GM12878 (cell line): Measurements from ENCODE around the gene ADGRD2. TPM values are rescaled to one million over a fixed set of nuclear protein-coding genes. Genes with fewer than 3 reads are reported as not detected.

Experiments used
- GABPA ChIP-seq: IDR thresholded peaks from 2 replicates; pipeline ENCODE4 v1.6.1; 2014; ENCODE audit warnings: antibody characterized with exemption, low read depth, mild to moderate bottlenecking, inconsistent platforms
- HCFC1 ChIP-seq: fragments of 150-350 bp; IDR thresholded peaks from 2 replicates; pipeline ENCODE4 v1.6.1; 2014; ENCODE audit warnings: low read length
- JUND ChIP-seq: IDR thresholded peaks from 2 replicates; pipeline ENCODE4 v1.6.1; 2012; ENCODE audit warnings: low read depth, mild to moderate bottlenecking, low read length, improper control_type of control experiment, moderate library complexity
- KDM1A ChIP-seq: fragments of 200-600 bp; sonication (generic); IDR thresholded peaks from 2 replicates; pipeline ENCODE4 v1.6.1; 2016; ENCODE audit warnings: borderline replicate concordance
- MEF2B ChIP-seq: fragments of 450-650 bp; IDR thresholded peaks from 2 replicates; pipeline ENCODE4 v1.6.1; 2018; ENCODE audit warnings: mild to moderate bottlenecking, moderate library complexity; ENCODE audit not compliant: partially characterized antibody, poor library complexity, severe bottlenecking
- POU2F2 ChIP-seq: IDR thresholded peaks from 3 replicates; pipeline ENCODE4 v1.6.1; 2011; ENCODE audit warnings: low read depth, mild to moderate bottlenecking, low read length, borderline replicate concordance
- RUNX3 ChIP-seq: IDR thresholded peaks from 2 replicates; pipeline ENCODE4 v1.6.1; 2012; ENCODE audit warnings: low read length, inconsistent platforms
- SPI1 ChIP-seq: IDR thresholded peaks from 2 replicates; pipeline ENCODE4 v1.6.1; 2011; ENCODE audit warnings: low read depth, mild to moderate bottlenecking, low read length, moderate library complexity, borderline replicate concordance; ENCODE audit not compliant: insufficient read depth
- ZNF24 ChIP-seq: fragments of 450-650 bp; IDR thresholded peaks from 2 replicates; pipeline ENCODE4 v1.6.1; 2017; ENCODE audit warnings: antibody characterized with exemption, mild to moderate bottlenecking
- ZNF384 ChIP-seq: IDR thresholded peaks from 2 replicates; pipeline ENCODE4 v1.6.1; 2012; ENCODE audit warnings: low read depth, mild to moderate bottlenecking, low read length, improper control_type of control experiment, borderline replicate concordance
- polyA plus RNA-seq, 11 experiments: library from polyadenylated mRNA; depleted of rRNA in 4 of 11; unstranded in 6 of 11; stranded (reverse) in 5 of 11; fragments of >200 nt; fragmentation: Nextera tagmentation in 4 of 11; fragmentation: Illumina TruSeq in 1 of 11; extraction: Ambion mirVana in 4 of 11; extraction: Trizol in 1 of 11; gene quantifications; 1 replicate in 1 of 11; 2 replicates in 10 of 11; pipeline versions ENCODE4 v1.2.1 to v1.2.3, GENCODE V29; 2011 to 2016; ENCODE audit warnings: inconsistent platforms in 2 of 11, missing spikeins in 2 of 11, low read depth in 1 of 11
- total RNA-seq, 4 experiments: library from RNA; depleted of rRNA in 3 of 4; stranded (reverse); fragments of >200 nt in 3 of 4; fragmentation: Illumina TruSeq in 1 of 4; extraction: Trizol in 1 of 4; gene quantifications; 2 replicates each; pipeline versions ENCODE4 v1.2.1 to v1.2.3, GENCODE V29; 2013 to 2021
- TF ChIP-seq, protein P1 (sequence below): fragments of 450-650 bp; IDR thresholded peaks from 2 replicates; pipeline ENCODE4 v1.6.1; 2016; ENCODE audit warnings: mild to moderate bottlenecking, moderate library complexity, borderline replicate concordance
- TF ChIP-seq, protein P2 (sequence below): IDR thresholded peaks from 2 replicates; pipeline ENCODE4 v1.6.1; 2011; ENCODE audit warnings: low read depth, low read length, improper control_type of control experiment, borderline replicate concordance
- TF ChIP-seq, protein P3 (sequence below): fragments of 150-350 bp; IDR thresholded peaks from 2 replicates; pipeline ENCODE4 v1.6.1; 2016; ENCODE audit warnings: low read depth, low read length
- TF ChIP-seq, protein P4 (sequence below): fragments of 450-650 bp; IDR thresholded peaks from 2 replicates; pipeline ENCODE4 v1.6.1; 2014; ENCODE audit warnings: mild to moderate bottlenecking
- TF ChIP-seq, protein P5 (sequence below): IDR thresholded peaks from 2 replicates; pipeline ENCODE4 v1.6.1; 2012; ENCODE audit warnings: low read depth, low read length, improper control_type of control experiment
- TF ChIP-seq, protein P6 (sequence below): fragments of 450-650 bp; IDR thresholded peaks from 2 replicates; pipeline ENCODE4 v1.6.1; 2018; ENCODE audit warnings: borderline replicate concordance, mild to moderate bottlenecking; ENCODE audit not compliant: partially characterized antibody

The ADGRD2 gene
- total and polyA plus RNA-seq, 10 of the 15 experiments (the other 5 are each of a cell fraction or from before 2014, with no cell fraction given): not detected

DNA sequence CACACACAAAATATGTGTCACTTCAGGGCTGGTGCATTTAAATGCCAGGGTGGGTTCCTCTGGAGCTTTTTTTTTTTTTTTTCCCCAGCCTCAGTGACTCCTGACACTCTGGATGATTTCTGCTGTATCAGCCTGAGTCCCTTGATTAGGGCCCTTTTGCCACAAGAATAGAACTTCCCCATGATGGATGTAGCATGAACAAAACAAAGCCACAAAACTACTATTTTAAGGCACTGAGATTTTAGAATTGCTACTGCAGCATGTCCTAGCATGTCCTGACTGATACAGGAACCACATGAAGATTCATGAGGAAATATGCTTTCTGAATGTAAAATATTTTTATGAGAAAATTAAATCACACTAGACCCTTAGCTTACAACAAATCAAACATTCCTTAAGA is 13.9 kb upstream of the ADGRD2 start (continued):
- TF ChIP-seq, protein P1, sequence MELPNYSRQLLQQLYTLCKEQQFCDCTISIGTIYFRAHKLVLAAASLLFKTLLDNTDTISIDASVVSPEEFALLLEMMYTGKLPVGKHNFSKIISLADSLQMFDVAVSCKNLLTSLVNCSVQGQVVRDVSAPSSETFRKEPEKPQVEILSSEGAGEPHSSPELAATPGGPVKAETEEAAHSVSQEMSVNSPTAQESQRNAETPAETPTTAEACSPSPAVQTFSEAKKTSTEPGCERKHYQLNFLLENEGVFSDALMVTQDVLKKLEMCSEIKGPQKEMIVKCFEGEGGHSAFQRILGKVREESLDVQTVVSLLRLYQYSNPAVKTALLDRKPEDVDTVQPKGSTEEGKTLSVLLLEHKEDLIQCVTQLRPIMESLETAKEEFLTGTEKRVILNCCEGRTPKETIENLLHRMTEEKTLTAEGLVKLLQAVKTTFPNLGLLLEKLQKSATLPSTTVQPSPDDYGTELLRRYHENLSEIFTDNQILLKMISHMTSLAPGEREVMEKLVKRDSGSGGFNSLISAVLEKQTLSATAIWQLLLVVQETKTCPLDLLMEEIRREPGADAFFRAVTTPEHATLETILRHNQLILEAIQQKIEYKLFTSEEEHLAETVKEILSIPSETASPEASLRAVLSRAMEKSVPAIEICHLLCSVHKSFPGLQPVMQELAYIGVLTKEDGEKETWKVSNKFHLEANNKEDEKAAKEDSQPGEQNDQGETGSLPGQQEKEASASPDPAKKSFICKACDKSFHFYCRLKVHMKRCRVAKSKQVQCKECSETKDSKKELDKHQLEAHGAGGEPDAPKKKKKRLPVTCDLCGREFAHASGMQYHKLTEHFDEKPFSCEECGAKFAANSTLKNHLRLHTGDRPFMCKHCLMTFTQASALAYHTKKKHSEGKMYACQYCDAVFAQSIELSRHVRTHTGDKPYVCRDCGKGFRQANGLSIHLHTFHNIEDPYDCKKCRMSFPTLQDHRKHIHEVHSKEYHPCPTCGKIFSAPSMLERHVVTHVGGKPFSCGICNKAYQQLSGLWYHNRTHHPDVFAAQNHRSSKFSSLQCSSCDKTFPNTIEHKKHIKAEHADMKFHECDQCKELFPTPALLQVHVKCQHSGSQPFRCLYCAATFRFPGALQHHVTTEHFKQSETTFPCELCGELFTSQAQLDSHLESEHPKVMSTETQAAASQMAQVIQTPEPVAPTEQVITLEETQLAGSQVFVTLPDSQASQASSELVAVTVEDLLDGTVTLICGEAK: no peak
- TF ChIP-seq, protein P2, sequence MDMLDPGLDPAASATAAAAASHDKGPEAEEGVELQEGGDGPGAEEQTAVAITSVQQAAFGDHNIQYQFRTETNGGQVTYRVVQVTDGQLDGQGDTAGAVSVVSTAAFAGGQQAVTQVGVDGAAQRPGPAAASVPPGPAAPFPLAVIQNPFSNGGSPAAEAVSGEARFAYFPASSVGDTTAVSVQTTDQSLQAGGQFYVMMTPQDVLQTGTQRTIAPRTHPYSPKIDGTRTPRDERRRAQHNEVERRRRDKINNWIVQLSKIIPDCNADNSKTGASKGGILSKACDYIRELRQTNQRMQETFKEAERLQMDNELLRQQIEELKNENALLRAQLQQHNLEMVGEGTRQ: no peak
- TF ChIP-seq KDM1A: no peak
- no peak for TF ChIP-seq ZNF384
- TF ChIP-seq RUNX3: peak; percentile 92
- TF ChIP-seq SPI1: no peak
- TF ChIP-seq JUND: no peak
- TF ChIP-seq, protein P3, sequence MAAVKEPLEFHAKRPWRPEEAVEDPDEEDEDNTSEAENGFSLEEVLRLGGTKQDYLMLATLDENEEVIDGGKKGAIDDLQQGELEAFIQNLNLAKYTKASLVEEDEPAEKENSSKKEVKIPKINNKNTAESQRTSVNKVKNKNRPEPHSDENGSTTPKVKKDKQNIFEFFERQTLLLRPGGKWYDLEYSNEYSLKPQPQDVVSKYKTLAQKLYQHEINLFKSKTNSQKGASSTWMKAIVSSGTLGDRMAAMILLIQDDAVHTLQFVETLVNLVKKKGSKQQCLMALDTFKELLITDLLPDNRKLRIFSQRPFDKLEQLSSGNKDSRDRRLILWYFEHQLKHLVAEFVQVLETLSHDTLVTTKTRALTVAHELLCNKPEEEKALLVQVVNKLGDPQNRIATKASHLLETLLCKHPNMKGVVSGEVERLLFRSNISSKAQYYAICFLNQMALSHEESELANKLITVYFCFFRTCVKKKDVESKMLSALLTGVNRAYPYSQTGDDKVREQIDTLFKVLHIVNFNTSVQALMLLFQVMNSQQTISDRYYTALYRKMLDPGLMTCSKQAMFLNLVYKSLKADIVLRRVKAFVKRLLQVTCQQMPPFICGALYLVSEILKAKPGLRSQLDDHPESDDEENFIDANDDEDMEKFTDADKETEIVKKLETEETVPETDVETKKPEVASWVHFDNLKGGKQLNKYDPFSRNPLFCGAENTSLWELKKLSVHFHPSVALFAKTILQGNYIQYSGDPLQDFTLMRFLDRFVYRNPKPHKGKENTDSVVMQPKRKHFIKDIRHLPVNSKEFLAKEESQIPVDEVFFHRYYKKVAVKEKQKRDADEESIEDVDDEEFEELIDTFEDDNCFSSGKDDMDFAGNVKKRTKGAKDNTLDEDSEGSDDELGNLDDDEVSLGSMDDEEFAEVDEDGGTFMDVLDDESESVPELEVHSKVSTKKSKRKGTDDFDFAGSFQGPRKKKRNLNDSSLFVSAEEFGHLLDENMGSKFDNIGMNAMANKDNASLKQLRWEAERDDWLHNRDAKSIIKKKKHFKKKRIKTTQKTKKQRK: no peak
- TF ChIP-seq, protein P4, sequence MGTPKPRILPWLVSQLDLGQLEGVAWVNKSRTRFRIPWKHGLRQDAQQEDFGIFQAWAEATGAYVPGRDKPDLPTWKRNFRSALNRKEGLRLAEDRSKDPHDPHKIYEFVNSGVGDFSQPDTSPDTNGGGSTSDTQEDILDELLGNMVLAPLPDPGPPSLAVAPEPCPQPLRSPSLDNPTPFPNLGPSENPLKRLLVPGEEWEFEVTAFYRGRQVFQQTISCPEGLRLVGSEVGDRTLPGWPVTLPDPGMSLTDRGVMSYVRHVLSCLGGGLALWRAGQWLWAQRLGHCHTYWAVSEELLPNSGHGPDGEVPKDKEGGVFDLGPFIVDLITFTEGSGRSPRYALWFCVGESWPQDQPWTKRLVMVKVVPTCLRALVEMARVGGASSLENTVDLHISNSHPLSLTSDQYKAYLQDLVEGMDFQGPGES: no peak
- no peak for TF ChIP-seq GABPA
- TF ChIP-seq POU2F2: no peak
- peak; percentile 73 for TF ChIP-seq MEF2B
- TF ChIP-seq, protein P5, sequence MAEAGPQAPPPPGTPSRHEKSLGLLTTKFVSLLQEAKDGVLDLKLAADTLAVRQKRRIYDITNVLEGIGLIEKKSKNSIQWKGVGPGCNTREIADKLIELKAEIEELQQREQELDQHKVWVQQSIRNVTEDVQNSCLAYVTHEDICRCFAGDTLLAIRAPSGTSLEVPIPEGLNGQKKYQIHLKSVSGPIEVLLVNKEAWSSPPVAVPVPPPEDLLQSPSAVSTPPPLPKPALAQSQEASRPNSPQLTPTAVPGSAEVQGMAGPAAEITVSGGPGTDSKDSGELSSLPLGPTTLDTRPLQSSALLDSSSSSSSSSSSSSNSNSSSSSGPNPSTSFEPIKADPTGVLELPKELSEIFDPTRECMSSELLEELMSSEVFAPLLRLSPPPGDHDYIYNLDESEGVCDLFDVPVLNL: no peak
- TF ChIP-seq, protein P6, sequence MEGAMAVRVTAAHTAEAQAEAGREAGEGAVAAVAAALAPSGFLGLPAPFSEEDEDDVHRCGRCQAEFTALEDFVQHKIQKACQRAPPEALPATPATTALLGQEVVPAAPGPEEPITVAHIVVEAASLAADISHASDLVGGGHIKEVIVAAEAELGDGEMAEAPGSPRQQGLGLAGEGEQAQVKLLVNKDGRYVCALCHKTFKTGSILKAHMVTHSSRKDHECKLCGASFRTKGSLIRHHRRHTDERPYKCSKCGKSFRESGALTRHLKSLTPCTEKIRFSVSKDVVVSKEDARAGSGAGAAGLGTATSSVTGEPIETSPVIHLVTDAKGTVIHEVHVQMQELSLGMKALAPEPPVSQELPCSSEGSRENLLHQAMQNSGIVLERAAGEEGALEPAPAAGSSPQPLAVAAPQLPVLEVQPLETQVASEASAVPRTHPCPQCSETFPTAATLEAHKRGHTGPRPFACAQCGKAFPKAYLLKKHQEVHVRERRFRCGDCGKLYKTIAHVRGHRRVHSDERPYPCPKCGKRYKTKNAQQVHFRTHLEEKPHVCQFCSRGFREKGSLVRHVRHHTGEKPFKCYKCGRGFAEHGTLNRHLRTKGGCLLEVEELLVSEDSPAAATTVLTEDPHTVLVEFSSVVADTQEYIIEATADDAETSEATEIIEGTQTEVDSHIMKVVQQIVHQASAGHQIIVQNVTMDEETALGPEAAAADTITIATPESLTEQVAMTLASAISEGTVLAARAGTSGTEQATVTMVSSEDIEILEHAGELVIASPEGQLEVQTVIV: no peak
- no peak for TF ChIP-seq HCFC1
- TF ChIP-seq ZNF24: no peak
- TF ChIP-seq, all 136 proteins: peak for 8
